Activated T-helper 2 cell treated with anti-CD3 and anti-CD28 coated beads, Interferon-gamma antibody, Interleukin-2, Interleukin-4, amounts not matched to agents 10 μg/mL and 5 μg/mL and 100 μg/mL, durations not matched to agents 14 hours and 24 hours and 36 hours (primary cell): ENCODE results near the gene SFXN2. TPM values are rescaled to one million over a fixed set of nuclear protein-coding genes. Genes with fewer than 3 reads are reported as not detected.
A peak's percentile ranks its signal among the peaks of the same experiment; 100 is the strongest.
"Not testable (repeated sequence)": the region's sequence is repeated elsewhere in the genome, so short reads cannot be mapped to it uniquely, and the experiment has no call there.

ENCODE experiments used
- DNase-seq: peaks from one replicate; pipeline ENCODE4 v3.0.0; 2021; ENCODE audit warnings: low spot score
- H3K27ac Mint-ChIP-seq: one replicate; pipeline ENCODE4 v1.8.0; 2021; ENCODE audit warnings: mixed read lengths
- H3K27me3 Mint-ChIP-seq: one replicate; pipeline ENCODE4 v1.8.0; 2021; ENCODE audit warnings: low read depth, mixed read lengths
- H3K36me3 Mint-ChIP-seq: one replicate; pipeline ENCODE4 v1.8.0; 2021; ENCODE audit warnings: low read depth, mixed read lengths
- H3K4me1 Mint-ChIP-seq: one replicate; pipeline ENCODE4 v1.8.0; 2021; ENCODE audit warnings: low read depth, mixed read lengths
- H3K4me3 Mint-ChIP-seq: one replicate; pipeline ENCODE4 v1.8.0; 2021; ENCODE audit warnings: low read depth, mild to moderate bottlenecking, moderate library complexity, mixed read lengths
- H3K9me3 Mint-ChIP-seq: one replicate; pipeline ENCODE4 v1.8.0; 2021; ENCODE audit warnings: mixed read lengths
- intact Hi-C: fragments of 100-400 bp; cut with micrococcal nuclease; formaldehyde crosslinking; loops from one replicate; pipeline ENCODE4 v1.15.1; 2023
- total RNA-seq: library from RNA; stranded (reverse); gene quantifications from 2 replicates; pipeline ENCODE4 v1.2.3, GENCODE V29; 2022

Gene SFXN2
- total RNA-seq, 1 donor from 2014 or later, result 52.2 TPM

- Mint-ChIP-seq H3K36me3 (peaks cover 27% of the 10 kb centered on the region), H3K9me3 (peaks cover 4% of the 10 kb centered on the region), H3K27ac (no peak overlapping the region), H3K27me3 (no peaks in the 10 kb centered on the region), H3K4me3 (no peak overlapping the region), H3K4me1 (peaks cover 23% of the 10 kb centered on the region)
- no peak for DNase-seq
- intact Hi-C loops, result no loop called here
Measured at GRCh38 chr10:102757323-102757722, 42.9 kb downstream of the SFXN2 start.

- peaks cover 4% of the 10 kb centered on the region for H3K9me3 Mint-ChIP-seq
- DNase-seq, result no peak
- peaks cover 30% of the 10 kb centered on the region for H3K36me3 Mint-ChIP-seq
- peaks cover 17% of the 10 kb centered on the region for H3K4me1 Mint-ChIP-seq
- intact Hi-C loops, result no loop called here
- H3K27me3 Mint-ChIP-seq, result no peaks in the 10 kb centered on the region
- no peak overlapping the region for H3K27ac Mint-ChIP-seq
- H3K4me3 Mint-ChIP-seq, result no peak overlapping the region
Measured at GRCh38 chr10:102758240-102758932, 44.0 kb downstream of the SFXN2 start.

GRCh38 chr10:102758933-102759262 is 44.5 kb downstream of the SFXN2 start:
- H3K27ac Mint-ChIP-seq, H3K27me3 Mint-ChIP-seq, DNase-seq, H3K4me3 Mint-ChIP-seq, intact Hi-C loops, H3K9me3 Mint-ChIP-seq: not testable (repeated sequence)
- Mint-ChIP-seq H3K4me1 (peaks cover 14% of the 10 kb centered on the region), H3K36me3 (peaks cover 30% of the 10 kb centered on the region)

GRCh38 chr10:102759497-102760210 is 45.2 kb downstream of the SFXN2 start:
- DNase-seq, result no peak
- Mint-ChIP-seq H3K36me3 (peaks cover 37% of the 10 kb centered on the region), H3K27ac (no peak overlapping the region), H3K9me3 (peaks cover 4% of the 10 kb centered on the region), H3K4me3 (no peak overlapping the region), H3K4me1 (peaks cover 20% of the 10 kb centered on the region), H3K27me3 (no peaks in the 10 kb centered on the region)
- intact Hi-C loops, result no loop called here

GRCh38 chr10:102761981-102762380 is 47.5 kb downstream of the SFXN2 start:
- Mint-ChIP-seq H3K4me3 (no peak overlapping the region), H3K27ac (no peak overlapping the region), H3K27me3 (no peaks in the 10 kb centered on the region), H3K36me3 (peaks cover 49% of the 10 kb centered on the region), H3K4me1 (peaks cover 28% of the 10 kb centered on the region), H3K9me3 (peaks cover 4% of the 10 kb centered on the region)
- intact Hi-C loops, result no loop called here
- no peak for DNase-seq

GRCh38 chr10:102762401-102763015 is 48.1 kb downstream of the SFXN2 start:
- no peak overlapping the region for H3K4me3 Mint-ChIP-seq
- peaks cover 4% of the 10 kb centered on the region for H3K9me3 Mint-ChIP-seq
- intact Hi-C loops, result no loop called here
- peaks cover 49% of the 10 kb centered on the region for H3K36me3 Mint-ChIP-seq
- DNase-seq, result no peak
- H3K4me1 Mint-ChIP-seq, result peaks cover 31% of the 10 kb centered on the region
- H3K27ac Mint-ChIP-seq, result no peak overlapping the region
- no peaks in the 10 kb centered on the region for H3K27me3 Mint-ChIP-seq

- peaks cover 4% of the 10 kb centered on the region for H3K9me3 Mint-ChIP-seq
- peaks cover 35% of the 10 kb centered on the region for H3K4me1 Mint-ChIP-seq
- H3K27me3 Mint-ChIP-seq, result no peaks in the 10 kb centered on the region
- intact Hi-C loops, result no loop called here
- H3K4me3 Mint-ChIP-seq, result no peak overlapping the region
- no peak for DNase-seq
- H3K27ac Mint-ChIP-seq, result no peak overlapping the region
- peaks cover 49% of the 10 kb centered on the region for H3K36me3 Mint-ChIP-seq
Measured at GRCh38 chr10:102763037-102763607, 48.7 kb downstream of the SFXN2 start.

GRCh38 chr10:102764470-102765161 is 50.2 kb downstream of the SFXN2 start:
- Mint-ChIP-seq H3K36me3 (peaks cover 40% of the 10 kb centered on the region), H3K4me3 (no peak overlapping the region), H3K4me1 (peaks cover 35% of the 10 kb centered on the region), H3K9me3 (peaks cover under 1% of the 10 kb centered on the region), H3K27ac (no peak overlapping the region), H3K27me3 (no peaks in the 10 kb centered on the region)
- no peak for DNase-seq
- intact Hi-C loops, result no loop called here

- intact Hi-C loops, result no loop called here
- Mint-ChIP-seq H3K9me3 (no peaks in the 10 kb centered on the region), H3K4me3 (no peak overlapping the region), H3K27ac (no peak overlapping the region), H3K4me1 (peaks cover 42% of the 10 kb centered on the region), H3K27me3 (no peaks in the 10 kb centered on the region), H3K36me3 (peaks cover 35% of the 10 kb centered on the region)
- no peak for DNase-seq
Measured at GRCh38 chr10:102765336-102765735, 50.9 kb downstream of the SFXN2 start.

GRCh38 chr10:102767428-102768160 is 53.2 kb downstream of the SFXN2 start:
- intact Hi-C loops, result no loop called here
- H3K4me1 Mint-ChIP-seq, result peaks cover 54% of the 10 kb centered on the region

GRCh38 chr10:102769375-102770107 is 55.1 kb downstream of the SFXN2 start:
- Mint-ChIP-seq H3K4me3 (no peak overlapping the region), H3K4me1 (peaks cover 59% of the 10 kb centered on the region), H3K9me3 (no peaks in the 10 kb centered on the region), H3K36me3 (peaks cover 16% of the 10 kb centered on the region), H3K27me3 (no peaks in the 10 kb centered on the region), H3K27ac (peak overlapping the region; percentile 87)
- intact Hi-C loops, result no loop called here
- no peak for DNase-seq

More at GRCh38 chr10:102767428-102768160, 53.2 kb downstream of the SFXN2 start:
- Mint-ChIP-seq H3K27me3 (no peaks in the 10 kb centered on the region), H3K27ac (peak overlapping the region; percentile 28), H3K36me3 (peaks cover 31% of the 10 kb centered on the region), H3K4me3 (no peak overlapping the region), H3K9me3 (no peaks in the 10 kb centered on the region)
- DNase-seq, result no peak
